WI38 (cell line): ENCODE data around the gene XXYLT1.

Source experiments
- H3K4me3 ChIP-seq: 2 replicates; pipeline ENCODE4 v1.5.1; 2011; ENCODE audit warnings: low read depth, mild to moderate bottlenecking, control low read depth, low read length
- CTCF ChIP-seq: IDR thresholded peaks from 2 replicates; pipeline ENCODE4 v1.5.1; 2012; ENCODE audit warnings: low read depth, mild to moderate bottlenecking, control low read depth, low read length

The XXYLT1 gene

GRCh38 chr3:195129644-195130492, 141.1 kb downstream of the XXYLT1 start:
- TF ChIP-seq CTCF = no peak
- H3K4me3 ChIP-seq = no peak overlapping the region

GRCh38 chr3:195129072-195129643, 141.8 kb downstream of the XXYLT1 start:
- H3K4me3 ChIP-seq = no peak overlapping the region
- no peak for TF ChIP-seq CTCF

DNA sequence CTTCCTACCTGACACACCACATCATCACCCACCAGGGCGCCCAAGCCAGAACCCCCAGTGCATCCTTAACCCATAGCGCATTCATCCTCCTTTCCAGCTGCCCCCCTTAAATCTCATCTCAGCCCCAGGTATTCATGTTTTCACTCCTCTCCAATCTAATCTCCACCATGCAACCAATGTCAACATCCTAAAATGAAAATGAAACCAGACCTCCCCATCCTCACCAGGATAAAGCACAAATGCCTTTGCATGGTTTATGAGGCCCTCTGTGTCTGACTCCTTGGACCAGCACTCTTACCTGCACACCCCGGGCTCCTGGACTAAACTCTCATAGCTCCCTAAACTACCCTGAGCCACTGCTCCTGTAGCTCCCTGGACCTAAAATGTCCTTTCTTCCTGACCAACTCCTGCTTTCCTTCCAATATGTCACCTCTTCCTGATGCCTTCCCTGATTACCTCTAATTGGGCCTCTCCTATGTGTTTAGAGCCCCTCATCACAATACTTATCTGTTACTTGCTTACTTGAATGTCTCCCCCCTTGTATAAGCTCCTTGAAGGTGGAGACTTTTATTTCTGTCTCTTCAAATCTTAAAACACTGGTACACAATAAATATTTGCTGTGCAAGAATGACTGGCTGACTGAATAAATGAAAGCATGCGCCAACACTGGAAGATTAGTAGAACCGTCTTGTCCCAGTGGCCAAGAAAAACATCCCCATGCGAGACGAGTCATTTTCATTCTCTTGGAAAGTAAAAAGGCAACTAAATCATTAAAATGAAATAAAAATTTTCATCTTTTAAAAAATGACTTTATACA, 142.5 kb downstream of the XXYLT1 start:
- no peak for TF ChIP-seq CTCF
- H3K4me3 ChIP-seq = no peak overlapping the region

GRCh38 chr3:195126056-195126605, 144.8 kb downstream of the XXYLT1 start:
- no peak for TF ChIP-seq CTCF
- no peak overlapping the region for H3K4me3 ChIP-seq

DNA sequence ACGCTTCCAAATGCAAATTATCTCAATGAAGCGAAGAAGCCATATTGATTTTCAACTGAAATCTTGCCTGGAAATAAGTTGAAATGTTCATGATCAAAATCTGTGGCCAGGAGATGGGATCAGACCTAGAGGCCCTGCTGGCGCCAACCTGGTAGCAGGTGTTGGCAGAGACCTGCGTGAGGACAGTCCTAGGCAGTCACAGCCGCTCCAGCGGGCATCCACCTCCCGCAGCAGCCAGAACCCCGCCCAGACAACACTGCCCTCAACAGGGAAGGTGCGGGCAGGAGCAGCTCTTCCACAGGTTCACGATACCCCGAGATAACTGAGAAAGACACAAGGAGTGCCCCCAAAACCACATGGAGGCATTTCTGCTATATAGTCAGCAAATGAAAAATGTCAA, 145.3 kb downstream of the XXYLT1 start:
- no peak overlapping the region for H3K4me3 ChIP-seq
- TF ChIP-seq CTCF = no peak

- H3K4me3 ChIP-seq = no peak overlapping the region
- TF ChIP-seq CTCF = no peak
These were observed 146.5 kb downstream of the XXYLT1 start for GRCh38 chr3:195124378-195124992.
